HCT116 (cell line): ENCODE measurements around the gene PNPLA8.

ENCODE experiments used
- CEBPB ChIP-seq: IDR thresholded peaks from 2 replicates; pipeline ENCODE4 v1.6.1; 2012; ENCODE audit warnings: low read depth
- EZH2 ChIP-seq: fragments of 200-600 bp; sonication (generic); IDR thresholded peaks from 2 replicates; pipeline ENCODE4 v1.6.1; 2017; ENCODE audit warnings: antibody characterized with exemption, mixed run types
- EZH2phosphoT487 ChIP-seq: fragments of 200-600 bp; IDR thresholded peaks from 2 replicates; pipeline ENCODE4 v1.6.1; 2018; ENCODE audit warnings: antibody characterized with exemption, borderline replicate concordance
- MAX ChIP-seq: IDR thresholded peaks from 2 replicates; pipeline ENCODE4 v1.6.1; 2012
- POLR2A ChIP-seq: IDR thresholded peaks from 2 replicates; pipeline ENCODE4 v1.7.0; 2011; ENCODE audit warnings: borderline replicate concordance; ENCODE audit not compliant: insufficient read depth, insufficient read length; ENCODE audit errors: extremely low read depth
- POLR2AphosphoS5 ChIP-seq: IDR thresholded peaks from 2 replicates; pipeline ENCODE4 v1.6.1; 2011; ENCODE audit warnings: mild to moderate bottlenecking, low read depth, low read length, moderate library complexity
- RAD21 ChIP-seq: IDR thresholded peaks from 2 replicates; pipeline ENCODE4 v1.6.1; 2012; ENCODE audit warnings: low read depth, mild to moderate bottlenecking
- TCF7L2 ChIP-seq: IDR thresholded peaks from 2 replicates; pipeline ENCODE4 v1.7.0; 2011; ENCODE audit warnings: borderline replicate concordance, inconsistent platforms; ENCODE audit not compliant: insufficient read depth, insufficient read length; ENCODE audit errors: extremely low read depth
- YY1 ChIP-seq: IDR thresholded peaks from 2 replicates; pipeline ENCODE4 v1.6.1; 2011; ENCODE audit warnings: low read length, low read depth, moderate library complexity, mild to moderate bottlenecking; ENCODE audit not compliant: insufficient replicate concordance; ENCODE audit errors: extremely low read depth
- ZFX ChIP-seq: fragments of 450-650 bp; IDR thresholded peaks from 2 replicates; pipeline ENCODE4 v1.6.1; 2017
- ZNF274 ChIP-seq: fragments of 200-500 bp; sonication (Bioruptor generic); IDR thresholded peaks from 2 replicates; pipeline ENCODE4 v1.6.1; 2014; ENCODE audit warnings: mild to moderate bottlenecking, low read depth, low read length, inconsistent platforms
- TF ChIP-seq, protein P1 (sequence below), 3 experiments: fragments of 200-600 bp in 1 of 3; sonication (generic) in 1 of 3; IDR thresholded peaks in 2 of 3; conservative IDR thresholded peaks in 1 of 3; 2 replicates each; pipeline ENCODE4 v1.5.1; 2012 to 2017; ENCODE audit warnings: low read depth in 2 of 3, low read length in 2 of 3, antibody characterized with exemption in 1 of 3, borderline replicate concordance in 1 of 3, control low read depth in 1 of 3, mild to moderate bottlenecking in 1 of 3, mixed read lengths in 1 of 3, mixed run types in 1 of 3, moderate library complexity in 1 of 3; ENCODE audit not compliant: insufficient read depth in 1 of 3
- TF ChIP-seq, protein P2 (sequence below): IDR thresholded peaks from 2 replicates; pipeline ENCODE4 v1.6.1; 2012

- TF ChIP-seq, protein P1, sequence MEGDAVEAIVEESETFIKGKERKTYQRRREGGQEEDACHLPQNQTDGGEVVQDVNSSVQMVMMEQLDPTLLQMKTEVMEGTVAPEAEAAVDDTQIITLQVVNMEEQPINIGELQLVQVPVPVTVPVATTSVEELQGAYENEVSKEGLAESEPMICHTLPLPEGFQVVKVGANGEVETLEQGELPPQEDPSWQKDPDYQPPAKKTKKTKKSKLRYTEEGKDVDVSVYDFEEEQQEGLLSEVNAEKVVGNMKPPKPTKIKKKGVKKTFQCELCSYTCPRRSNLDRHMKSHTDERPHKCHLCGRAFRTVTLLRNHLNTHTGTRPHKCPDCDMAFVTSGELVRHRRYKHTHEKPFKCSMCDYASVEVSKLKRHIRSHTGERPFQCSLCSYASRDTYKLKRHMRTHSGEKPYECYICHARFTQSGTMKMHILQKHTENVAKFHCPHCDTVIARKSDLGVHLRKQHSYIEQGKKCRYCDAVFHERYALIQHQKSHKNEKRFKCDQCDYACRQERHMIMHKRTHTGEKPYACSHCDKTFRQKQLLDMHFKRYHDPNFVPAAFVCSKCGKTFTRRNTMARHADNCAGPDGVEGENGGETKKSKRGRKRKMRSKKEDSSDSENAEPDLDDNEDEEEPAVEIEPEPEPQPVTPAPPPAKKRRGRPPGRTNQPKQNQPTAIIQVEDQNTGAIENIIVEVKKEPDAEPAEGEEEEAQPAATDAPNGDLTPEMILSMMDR (IDR thresholded peaks at IDR 0.05 in 2 of 3, conservative IDR thresholded peaks at IDR 0.05 in 1 of 3; ENCODE audit: borderline replicate concordance in 1 of 3, insufficient read depth in 1 of 3, low read depth in 2 of 3, low read length in 2 of 3), result no peak
- no peak for TF ChIP-seq EZH2phosphoT487
- no peak for TF ChIP-seq RAD21
- no peak for TF ChIP-seq ZFX
- TF ChIP-seq ZNF274, result no peak
- no peak for TF ChIP-seq POLR2AphosphoS5
- no peak for TF ChIP-seq EZH2
- no peak for TF ChIP-seq MAX
- no peak for TF ChIP-seq YY1
- TF ChIP-seq, protein P2, sequence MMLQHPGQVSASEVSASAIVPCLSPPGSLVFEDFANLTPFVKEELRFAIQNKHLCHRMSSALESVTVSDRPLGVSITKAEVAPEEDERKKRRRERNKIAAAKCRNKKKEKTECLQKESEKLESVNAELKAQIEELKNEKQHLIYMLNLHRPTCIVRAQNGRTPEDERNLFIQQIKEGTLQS, result no peak
- TF ChIP-seq TCF7L2, result no peak
- TF ChIP-seq CEBPB, result no peak
- no peak for TF ChIP-seq POLR2A
Observed at GRCh38 chr7:108464743-108465142, 61.2 kb downstream of the PNPLA8 start.
